Sigmoid colon (tissue), 7 donors: ENCODE results near the gene TIMM21. TPM values are rescaled to one million over a fixed set of nuclear protein-coding genes. Genes with fewer than 3 reads are reported as not detected.

Experiments used
- DNase-seq: peaks from one replicate; pipeline ENCODE4 v3.0.0-alpha.2; 2019
- H3K27ac ChIP-seq, 4 donors: fragments of 200-600 bp; sonication (generic); one replicate each; pipeline ENCODE4 v1.5.1; 2016 to 2019; ENCODE audit warnings: mild to moderate bottlenecking in 1 of 4
- H3K27me3 ChIP-seq, 3 donors: fragments of 200-600 bp; sonication (generic); one replicate each; pipeline ENCODE4 v1.5.1; 2019; ENCODE audit warnings: mild to moderate bottlenecking in 1 of 3
- H3K36me3 ChIP-seq, 4 donors: fragments of 200-600 bp; sonication (generic); one replicate each; pipeline ENCODE4 v1.5.1; 2016 to 2019
- H3K4me1 ChIP-seq, 4 donors: fragments of 200-600 bp; sonication (generic); one replicate each; pipeline ENCODE4 v1.5.1; 2017 to 2019
- H3K4me3 ChIP-seq, 4 donors: fragments of 200-600 bp; sonication (generic); one replicate each; pipeline ENCODE4 v1.5.1; 2017 to 2019; ENCODE audit warnings: mild to moderate bottlenecking in 2 of 4, moderate library complexity in 1 of 4
- H3K9me3 ChIP-seq, 4 donors: fragments of 200-600 bp in 3 of 4; sonication (generic) in 3 of 4; one replicate each; pipeline versions ENCODE4 v1.5.1 to v1.6.1; 2013 to 2019
- EP300 ChIP-seq, 4 donors: sonication (generic); formaldehyde crosslinking; IDR thresholded peaks; one replicate each; pipeline ENCODE4 v1.6.1; 2017; ENCODE audit warnings: antibody characterized with exemption in 4 of 4
- POLR2A ChIP-seq, 2 donors: fragments of 450-650 bp; IDR thresholded peaks; one replicate each; pipeline ENCODE4 v1.6.1; 2016; ENCODE audit warnings: antibody characterized with exemption in 2 of 2, mild to moderate bottlenecking in 2 of 2, moderate library complexity in 2 of 2
- POLR2AphosphoS5 ChIP-seq, 4 donors: sonication (generic); formaldehyde crosslinking; IDR thresholded peaks; one replicate each; pipeline ENCODE4 v1.6.1; 2017; ENCODE audit warnings: antibody characterized with exemption in 4 of 4
- WGBS, 2 donors: extraction: QIAGEN DNeasy Blood & Tissue Kit; methylation state at CpG; one replicate each; pipeline ENCODE4 v1.1.7; 2013; 5-methylcytosine and 5-hydroxymethylcytosine counted together
- intact Hi-C: fragments of 100-400 bp; cut with DNase I; formaldehyde crosslinking; loops from one replicate; pipeline ENCODE4 v1.15.1; 2023
- polyA plus RNA-seq, 3 donors: library from polyadenylated mRNA; stranded (reverse); fragments of 200-250 nt; gene quantifications; one replicate each; pipeline ENCODE4 v1.2.3, GENCODE V29; 2013
- total RNA-seq, 4 donors: library from RNA; depleted of rRNA; stranded (reverse); fragments of >200 nt; gene quantifications; one replicate each; pipeline ENCODE4 v1.1.0, GENCODE V29; 2016
- TF ChIP-seq, protein P1 (sequence below), 4 experiments: fragments of 450-650 bp in 3 of 4; fragments of 200-600 bp in 1 of 4; IDR thresholded peaks; one replicate each; pipeline ENCODE4 v1.5.1; 2016 to 2019; ENCODE audit warnings: antibody characterized with exemption in 4 of 4, mild to moderate bottlenecking in 3 of 4, moderate library complexity in 2 of 4
- donor health status: healthy with polysubstance abuse.
- donor health status: Bipolar disorder and iron deficiency.
- donor health status: healthy.

The TIMM21 gene
- total and polyA plus RNA-seq, 7 donors = 9.0 to 65.3 (median 42.4) TPM

DNA sequence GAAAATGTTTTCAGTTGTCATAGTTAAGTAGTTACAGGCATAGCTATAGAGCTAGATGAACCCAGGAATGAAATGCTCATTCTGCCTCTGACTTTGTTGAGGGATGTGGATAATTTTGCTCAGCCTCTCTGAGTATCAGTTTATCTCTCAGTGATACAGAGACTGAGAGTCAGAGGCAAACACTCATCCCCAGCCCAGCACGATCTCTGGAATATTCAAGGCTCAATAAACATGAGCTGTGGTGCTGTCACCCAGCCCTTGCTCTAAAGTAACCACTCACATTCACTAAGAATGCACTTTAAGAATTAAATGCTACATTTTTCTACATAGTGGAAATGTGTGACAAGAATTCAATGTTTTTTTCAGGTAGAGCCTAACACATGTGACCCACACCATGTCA, 30.6 kb downstream of the TIMM21 start:
- Histone ChIP-seq H3K4me1 (no peaks in the 10 kb centered on the region), H3K27ac (no peak overlapping the region), H3K36me3 (no peaks in the 10 kb centered on the region), H3K9me3 (no peaks in the 10 kb centered on the region), H3K27me3 (peaks cover 0 to 8% (median 0%) of the 10 kb centered on the region in 3 donors), H3K4me3 (no peak overlapping the region)
- WGBS, 2 donors = 71 to 84% methylated on average over 1 of the region's 1 CpG
- no peak for DNase-seq
- TF ChIP-seq POLR2A (IDR thresholded peaks at IDR 0.05) = no peak
- TF ChIP-seq POLR2AphosphoS5 (IDR thresholded peaks at IDR 0.05) = no peak
- TF ChIP-seq, protein P1, sequence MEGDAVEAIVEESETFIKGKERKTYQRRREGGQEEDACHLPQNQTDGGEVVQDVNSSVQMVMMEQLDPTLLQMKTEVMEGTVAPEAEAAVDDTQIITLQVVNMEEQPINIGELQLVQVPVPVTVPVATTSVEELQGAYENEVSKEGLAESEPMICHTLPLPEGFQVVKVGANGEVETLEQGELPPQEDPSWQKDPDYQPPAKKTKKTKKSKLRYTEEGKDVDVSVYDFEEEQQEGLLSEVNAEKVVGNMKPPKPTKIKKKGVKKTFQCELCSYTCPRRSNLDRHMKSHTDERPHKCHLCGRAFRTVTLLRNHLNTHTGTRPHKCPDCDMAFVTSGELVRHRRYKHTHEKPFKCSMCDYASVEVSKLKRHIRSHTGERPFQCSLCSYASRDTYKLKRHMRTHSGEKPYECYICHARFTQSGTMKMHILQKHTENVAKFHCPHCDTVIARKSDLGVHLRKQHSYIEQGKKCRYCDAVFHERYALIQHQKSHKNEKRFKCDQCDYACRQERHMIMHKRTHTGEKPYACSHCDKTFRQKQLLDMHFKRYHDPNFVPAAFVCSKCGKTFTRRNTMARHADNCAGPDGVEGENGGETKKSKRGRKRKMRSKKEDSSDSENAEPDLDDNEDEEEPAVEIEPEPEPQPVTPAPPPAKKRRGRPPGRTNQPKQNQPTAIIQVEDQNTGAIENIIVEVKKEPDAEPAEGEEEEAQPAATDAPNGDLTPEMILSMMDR (IDR thresholded peaks at IDR 0.05) = no peak
- no peak for TF ChIP-seq EP300 (IDR thresholded peaks at IDR 0.05)
- intact Hi-C loops = no loop called here

DNA sequence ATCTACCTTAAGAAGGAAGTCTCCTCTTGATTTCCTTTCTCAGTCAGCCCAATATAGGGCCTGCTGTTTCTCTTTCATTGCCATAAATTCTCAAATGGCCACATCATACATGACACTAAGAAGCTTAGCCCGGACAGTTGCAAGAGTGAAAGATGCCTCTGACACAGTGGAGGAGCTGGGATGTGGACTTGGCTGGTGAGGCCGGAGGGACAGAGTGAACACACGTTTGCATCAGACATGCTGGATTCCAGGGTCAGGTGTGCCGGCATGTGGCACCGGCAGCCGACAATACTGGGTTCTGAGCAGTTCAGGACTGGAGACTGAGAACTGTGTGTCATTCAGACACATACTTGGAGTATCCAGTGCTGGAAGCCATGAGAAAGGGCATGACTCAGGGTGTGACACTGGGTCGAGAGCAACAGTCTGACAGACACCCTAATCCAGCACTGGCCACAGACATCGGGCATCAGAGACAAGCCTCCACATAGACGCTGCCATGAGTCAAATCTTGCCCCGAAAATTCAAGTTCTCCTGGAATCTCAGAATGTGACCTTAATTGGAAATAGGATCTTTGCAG, 31.4 kb downstream of the TIMM21 start:
- WGBS, 2 donors = 83 to 85% methylated on average over 10 of the region's 10 CpGs

DNA sequence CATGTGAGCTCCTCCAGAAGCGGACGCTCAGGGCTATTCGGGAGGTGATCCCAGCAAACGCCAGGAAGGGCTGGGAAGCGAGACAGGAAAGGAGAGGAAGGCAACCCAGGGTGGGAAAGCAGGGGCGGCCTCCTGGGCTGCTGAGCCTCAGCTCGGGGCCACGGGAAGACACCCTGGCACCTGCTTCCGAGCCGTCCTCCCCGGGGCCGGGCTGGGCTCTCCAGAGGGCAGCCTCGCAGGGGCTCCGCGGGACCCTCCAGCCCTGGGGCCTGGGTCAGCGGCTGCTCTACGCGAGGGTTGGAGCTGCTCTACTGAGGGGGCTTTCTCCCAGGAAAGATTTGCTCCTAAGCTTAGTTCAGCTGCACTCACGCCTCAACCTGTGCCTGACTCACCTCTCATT, 34.0 kb downstream of the TIMM21 start:
- Histone ChIP-seq H3K27ac (no peak overlapping the region), H3K36me3 (no peaks in the 10 kb centered on the region), H3K4me1 (no peaks in the 10 kb centered on the region), H3K27me3 (no peaks in the 10 kb centered on the region), H3K4me3 (no peak overlapping the region), H3K9me3 (no peaks in the 10 kb centered on the region)
- TF ChIP-seq POLR2A (IDR thresholded peaks at IDR 0.05) (no peak), EP300 (IDR thresholded peaks at IDR 0.05) (no peak), POLR2AphosphoS5 (IDR thresholded peaks at IDR 0.05) (no peak)
- TF ChIP-seq, protein P1 (IDR thresholded peaks at IDR 0.05) = no peak
- 95 to 97% methylated on average over 19 of the region's 19 CpGs for WGBS, 2 donors
- DNase-seq = no peak
- intact Hi-C loops = no loop called here

More for the DNA sequence above, 31.4 kb downstream of the TIMM21 start:
- H3K36me3 ChIP-seq = no peaks in the 10 kb centered on the region
- no peak for DNase-seq
- no peaks in the 10 kb centered on the region for H3K4me1 ChIP-seq
- no peak overlapping the region for H3K27ac ChIP-seq
- no peaks in the 10 kb centered on the region for H3K9me3 ChIP-seq
- no peak overlapping the region for H3K4me3 ChIP-seq
- H3K27me3 ChIP-seq = peaks cover 0 to 8% (median 0%) of the 10 kb centered on the region in 3 donors
- intact Hi-C loops = no loop called here
- TF ChIP-seq EP300 (IDR thresholded peaks at IDR 0.05) = no peak

DNA sequence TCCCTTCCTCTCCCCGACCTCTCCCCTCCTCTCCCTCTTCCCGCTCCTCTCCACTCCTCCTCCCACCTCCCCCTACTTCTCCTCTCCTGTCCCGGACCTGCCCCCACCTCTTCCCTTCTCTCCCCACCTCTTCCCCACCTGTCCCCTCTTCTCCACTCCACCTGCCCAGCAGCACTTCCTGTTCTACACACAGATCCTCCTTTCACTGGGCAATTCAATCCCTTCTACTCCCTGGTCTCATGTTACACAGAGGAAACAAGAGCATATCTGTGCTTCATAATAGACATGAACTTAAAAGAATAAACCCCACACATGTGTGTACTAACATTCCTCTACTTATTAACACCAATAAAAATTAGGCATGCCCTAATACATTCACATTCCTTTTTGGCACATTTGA, 34.8 kb downstream of the TIMM21 start:
- Histone ChIP-seq H3K27me3 (no peaks in the 10 kb centered on the region), H3K4me1 (no peaks in the 10 kb centered on the region), H3K9me3 (no peaks in the 10 kb centered on the region), H3K36me3 (no peaks in the 10 kb centered on the region), H3K4me3 (no peak overlapping the region), H3K27ac (no peak overlapping the region)
- intact Hi-C loops = no loop called here
- TF ChIP-seq EP300 (IDR thresholded peaks at IDR 0.05) = no peak
- TF ChIP-seq POLR2AphosphoS5 (IDR thresholded peaks at IDR 0.05) = no peak
- TF ChIP-seq, protein P1 (IDR thresholded peaks at IDR 0.05) = no peak
- TF ChIP-seq POLR2A (IDR thresholded peaks at IDR 0.05) = no peak
- 31 to 51% methylated on average over 3 of the region's 3 CpGs for WGBS, 2 donors
- no peak for DNase-seq

DNA sequence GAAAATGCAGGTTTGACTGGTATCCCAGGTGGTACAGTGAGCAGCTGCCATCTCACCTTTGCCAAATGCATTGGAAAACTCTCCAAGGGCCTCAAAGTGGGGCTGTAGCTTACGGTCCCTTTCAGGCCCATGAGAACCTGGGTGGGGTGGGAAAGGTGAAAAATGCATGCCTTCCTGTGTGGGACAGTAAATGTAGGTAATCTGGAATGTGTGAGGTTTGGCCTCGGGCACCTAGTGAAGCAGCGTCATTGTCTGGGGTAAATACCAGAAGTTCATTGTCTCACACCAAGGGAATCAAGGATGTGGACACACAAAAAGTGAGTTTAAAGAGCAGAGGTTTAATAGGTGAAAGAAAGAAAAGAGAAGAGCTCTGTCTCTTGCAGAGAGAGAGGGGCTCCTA, 36.6 kb downstream of the TIMM21 start:
- Histone ChIP-seq H3K27ac (no peak overlapping the region), H3K9me3 (no peaks in the 10 kb centered on the region), H3K4me1 (no peaks in the 10 kb centered on the region), H3K36me3 (no peaks in the 10 kb centered on the region), H3K4me3 (no peak overlapping the region), H3K27me3 (no peaks in the 10 kb centered on the region)
- intact Hi-C loops = no loop called here
- WGBS, 2 donors = 79 to 88% methylated on average over 3 of the region's 3 CpGs
- TF ChIP-seq POLR2A (IDR thresholded peaks at IDR 0.05) (no peak), EP300 (IDR thresholded peaks at IDR 0.05) (no peak)
- TF ChIP-seq, protein P1 (IDR thresholded peaks at IDR 0.05) = no peak
- no peak for DNase-seq
